Trophoblast cell (in vitro differentiated cells and primary cell): ENCODE results near the gene ZNF20.

Experiments
- DNase-seq, 2 donors: peaks; one replicate each; pipeline ENCODE4 v3.0.0-alpha.2; 2016
- H2AFZ ChIP-seq: 2 replicates; pipeline ENCODE4 v1.6.1; 2013; ENCODE audit warnings: low read length, moderate library complexity, mild to moderate bottlenecking; ENCODE audit not compliant: insufficient read depth, poor library complexity
- H2AK5ac ChIP-seq: 2 replicates; pipeline ENCODE4 v1.6.1; 2013; ENCODE audit warnings: mild to moderate bottlenecking, low read length
- H2BK120ac ChIP-seq: 2 replicates; pipeline ENCODE4 v1.6.1; 2013; ENCODE audit warnings: low read length, mild to moderate bottlenecking, moderate library complexity; ENCODE audit not compliant: insufficient read depth, poor library complexity
- H2BK12ac ChIP-seq: 2 replicates; pipeline ENCODE4 v1.6.1; 2013; ENCODE audit warnings: mild to moderate bottlenecking, low read length, moderate library complexity
- H2BK5ac ChIP-seq: 2 replicates; pipeline ENCODE4 v1.6.1; 2013; ENCODE audit warnings: low read length, low read depth, moderate library complexity, mild to moderate bottlenecking; ENCODE audit not compliant: poor library complexity
- H3K14ac ChIP-seq: 2 replicates; pipeline ENCODE4 v1.6.1; 2013; ENCODE audit warnings: mild to moderate bottlenecking, low read length
- H3K18ac ChIP-seq: 2 replicates; pipeline ENCODE4 v1.6.1; 2013; ENCODE audit warnings: mild to moderate bottlenecking, low read length
- H3K23ac ChIP-seq: 2 replicates; pipeline ENCODE4 v1.6.1; 2013; ENCODE audit warnings: low read length
- H3K27ac ChIP-seq: 2 replicates; pipeline ENCODE4 v1.5.1; 2013; ENCODE audit warnings: low read depth, mild to moderate bottlenecking, inconsistent platforms, low read length, moderate library complexity
- H3K27me3 ChIP-seq: 2 replicates; pipeline ENCODE4 v1.6.1; 2013; ENCODE audit warnings: inconsistent platforms, mild to moderate bottlenecking, low read length, moderate library complexity; ENCODE audit not compliant: insufficient read depth
- H3K36me3 ChIP-seq, 2 experiments: 1 replicate in 1 of 2; 2 replicates in 1 of 2; pipeline ENCODE4 v1.6.1; 2013; ENCODE audit warnings: low read length in 2 of 2, mild to moderate bottlenecking in 2 of 2, moderate library complexity in 1 of 2; ENCODE audit not compliant: insufficient read depth in 2 of 2, control insufficient read depth in 1 of 2
- H3K4ac ChIP-seq: 2 replicates; pipeline ENCODE4 v1.6.1; 2013; ENCODE audit warnings: low read depth, mild to moderate bottlenecking, low read length, moderate library complexity
- H3K4me1 ChIP-seq, 2 experiments: 1 replicate in 1 of 2; 2 replicates in 1 of 2; pipeline ENCODE4 v1.6.1; 2013; ENCODE audit warnings: low read length in 2 of 2, mild to moderate bottlenecking in 2 of 2, moderate library complexity in 1 of 2; ENCODE audit not compliant: insufficient read depth in 2 of 2, control insufficient read depth in 1 of 2
- H3K4me2 ChIP-seq: 2 replicates; pipeline ENCODE4 v1.6.1; 2013; ENCODE audit warnings: inconsistent platforms, mild to moderate bottlenecking, low read length, moderate library complexity
- H3K4me3 ChIP-seq: 2 replicates; pipeline ENCODE4 v1.5.1; 2013; ENCODE audit warnings: mild to moderate bottlenecking, low read depth, low read length, inconsistent platforms
- H3K79me1 ChIP-seq: one replicate; pipeline ENCODE4 v1.6.1; 2013; ENCODE audit warnings: low read length
- H3K79me2 ChIP-seq: 2 replicates; pipeline ENCODE4 v1.6.1; 2013; ENCODE audit warnings: low read length, mild to moderate bottlenecking; ENCODE audit not compliant: control insufficient read depth, insufficient read depth, poor library complexity
- H3K9ac ChIP-seq: 2 replicates; pipeline ENCODE4 v1.6.1; 2013; ENCODE audit warnings: mild to moderate bottlenecking, low read length
- H3K9me3 ChIP-seq: 2 replicates; pipeline ENCODE4 v1.6.1; 2013; ENCODE audit warnings: low read depth, mild to moderate bottlenecking, control low read depth, inconsistent platforms, low read length; ENCODE audit not compliant: insufficient read depth
- H4K12ac ChIP-seq: 2 replicates; pipeline ENCODE4 v1.6.1; 2013; ENCODE audit warnings: low read depth, mild to moderate bottlenecking, low read length, moderate library complexity
- H4K8ac ChIP-seq: 2 replicates; pipeline ENCODE4 v1.6.1; 2013; ENCODE audit warnings: low read depth, mild to moderate bottlenecking, low read length, moderate library complexity
- H4K91ac ChIP-seq: one replicate; pipeline ENCODE4 v1.6.1; 2013; ENCODE audit warnings: low read depth, mild to moderate bottlenecking, low read length, moderate library complexity
- WGBS: extraction: QIAGEN DNeasy Blood & Tissue Kit; methylation state at CpG from one replicate; pipeline ENCODE4 v1.1.7; 2013; ENCODE audit warnings: missing lambda C conversion rate; ENCODE audit not compliant: insufficient read length, insufficient coverage; ENCODE audit errors: extremely low coverage; 5-methylcytosine and 5-hydroxymethylcytosine counted together

The ZNF20 gene

GRCh38 chr19:12156223-12157058 is 16.3 kb upstream of the ZNF20 start, which contains the start of gene ZNF625:
ZNF625 (minus strand) TSS chr19:12156734; CDS start chr19:12156558, 176 bp downstream.
- peak within 1 kb of the TSS; percentile 14 for H2BK120ac ChIP-seq
- peak within 1 kb of the TSS; percentile 77 for H4K12ac ChIP-seq
- peaks cover 6% of the 10 kb centered on the region for H3K79me1 ChIP-seq
- H3K4me1 ChIP-seq = peaks cover 0 to 3% of the 10 kb centered on the region in 2 experiments
- H3K4ac ChIP-seq = peak within 1 kb of the TSS; percentile 87
- peak within 1 kb of the TSS; percentile 41 for H2BK5ac ChIP-seq
- DNase-seq = peak; percentile 89
- no peak within 1 kb of the TSS for H2AK5ac ChIP-seq
- no peaks in the 10 kb centered on the region for H3K27me3 ChIP-seq
- peak within 1 kb of the TSS; percentile 88 for H3K14ac ChIP-seq
- H3K18ac ChIP-seq = peak within 1 kb of the TSS; percentile 55
- peak within 1 kb of the TSS; percentile 77 for H4K91ac ChIP-seq
- H3K4me3 ChIP-seq = peak within 1 kb of the TSS; percentile 88
- H3K79me2 ChIP-seq = peaks cover 8% of the 10 kb centered on the region
- H4K8ac ChIP-seq = peak within 1 kb of the TSS; percentile 89
- no peak within 1 kb of the TSS for H2BK12ac ChIP-seq
- no peaks in the 10 kb centered on the region for H3K9me3 ChIP-seq
- H3K36me3 ChIP-seq = peaks cover 3 to 5% of the 10 kb centered on the region in 2 experiments
- no CpG with 5 or more reads among the region's 58 CpGs for WGBS
- peak within 1 kb of the TSS; percentile 85 for H2AFZ ChIP-seq
- peak within 1 kb of the TSS; percentile 85 for H3K4me2 ChIP-seq
- no peak within 1 kb of the TSS for H3K23ac ChIP-seq
- H3K27ac ChIP-seq = peak within 1 kb of the TSS; percentile 52
- peak within 1 kb of the TSS; percentile 78 for H3K9ac ChIP-seq

- H3K14ac ChIP-seq = no peak overlapping the region
- no peak overlapping the region for H2BK5ac ChIP-seq
- H2AFZ ChIP-seq = no peak overlapping the region
- H3K36me3 ChIP-seq = peaks cover 7 to 8% of the 10 kb centered on the region in 2 experiments
- no peak overlapping the region for H2BK12ac ChIP-seq
- H3K27ac ChIP-seq = no peak overlapping the region
- WGBS = no CpG with 5 or more reads among the region's 11 CpGs
- H3K79me1 ChIP-seq = peaks cover 6% of the 10 kb centered on the region
- peak overlapping the region; percentile 88 for H3K4me3 ChIP-seq
- peaks cover 8% of the 10 kb centered on the region for H3K79me2 ChIP-seq
- no peak overlapping the region for H4K8ac ChIP-seq
- H3K9ac ChIP-seq = no peak overlapping the region
- peak overlapping the region; percentile 85 for H3K4me2 ChIP-seq
- no peak for DNase-seq
- H3K23ac ChIP-seq = no peak overlapping the region
- no peak overlapping the region for H4K12ac ChIP-seq
- no peaks in the 10 kb centered on the region for H3K9me3 ChIP-seq
- no peaks in the 10 kb centered on the region for H3K27me3 ChIP-seq
- H3K4me1 ChIP-seq = peaks cover 0 to 3% of the 10 kb centered on the region in 2 experiments
- H2BK120ac ChIP-seq = no peak overlapping the region
- H3K18ac ChIP-seq = no peak overlapping the region
- H4K91ac ChIP-seq = no peak overlapping the region
- H3K4ac ChIP-seq = peak overlapping the region; percentile 91
- no peak overlapping the region for H2AK5ac ChIP-seq
These were observed 15.2 kb upstream of the ZNF20 start for GRCh38 chr19:12155324-12155860.

- no peaks in the 10 kb centered on the region for H3K9me3 ChIP-seq
- H4K8ac ChIP-seq = no peak overlapping the region
- no peak overlapping the region for H2AK5ac ChIP-seq
- no peak overlapping the region for H2BK12ac ChIP-seq
- no peak overlapping the region for H3K23ac ChIP-seq
- no peak overlapping the region for H3K18ac ChIP-seq
- no peak overlapping the region for H3K14ac ChIP-seq
- no peak overlapping the region for H3K4me3 ChIP-seq
- H3K4me1 ChIP-seq = peaks cover 5 to 7% of the 10 kb centered on the region in 2 experiments
- H3K4ac ChIP-seq = no peak overlapping the region
- no peak overlapping the region for H2BK5ac ChIP-seq
- H3K9ac ChIP-seq = no peak overlapping the region
- no peak overlapping the region for H4K91ac ChIP-seq
- no peak overlapping the region for H2AFZ ChIP-seq
- H3K79me2 ChIP-seq = no peaks in the 10 kb centered on the region
- H4K12ac ChIP-seq = no peak overlapping the region
- no peaks in the 10 kb centered on the region for H3K79me1 ChIP-seq
- H3K36me3 ChIP-seq = peaks cover 12 to 31% of the 10 kb centered on the region in 2 experiments
- no peak overlapping the region for H2BK120ac ChIP-seq
- no peak overlapping the region for H3K4me2 ChIP-seq
- no peak for DNase-seq
- no CpG with 5 or more reads among the region's 8 CpGs for WGBS
- no peaks in the 10 kb centered on the region for H3K27me3 ChIP-seq
- H3K27ac ChIP-seq = no peak overlapping the region
These were observed 5.2 kb upstream of the ZNF20 start for GRCh38 chr19:12145348-12145747.

- Histone ChIP-seq H3K4me1 (peaks cover 6 to 7% of the 10 kb centered on the region in 2 experiments), H2BK12ac (no peak overlapping the region), H3K79me1 (peaks cover 5% of the 10 kb centered on the region), H3K79me2 (peaks cover 7% of the 10 kb centered on the region), H3K9ac (no peak overlapping the region), H4K12ac (no peak overlapping the region), H3K18ac (no peak overlapping the region), H3K4ac (no peak overlapping the region), H3K4me2 (no peak overlapping the region), H4K91ac (no peak overlapping the region), H3K27ac (no peak overlapping the region), H3K9me3 (no peaks in the 10 kb centered on the region), H4K8ac (no peak overlapping the region), H2AK5ac (no peak overlapping the region), H3K14ac (no peak overlapping the region), H3K36me3 (peaks cover 13 to 26% of the 10 kb centered on the region in 2 experiments), H2BK120ac (no peak overlapping the region), H2AFZ (no peak overlapping the region), H3K27me3 (no peaks in the 10 kb centered on the region), H3K23ac (no peak overlapping the region), H3K4me3 (no peak overlapping the region), H2BK5ac (no peak overlapping the region)
- no CpG with 5 or more reads among the region's 10 CpGs for WGBS
- DNase-seq = no peak
These were observed 1.2 kb upstream of the ZNF20 start for GRCh38 chr19:12141405-12141736.
